Loucy (cell line): Measurements from ENCODE around the gene STXBP6.

Source experiments
- EZH2phosphoT487 ChIP-seq: fragments of 200-600 bp; IDR thresholded peaks from 2 replicates; pipeline ENCODE4 v1.6.1; 2018; ENCODE audit warnings: antibody characterized with exemption, mild to moderate bottlenecking, moderate library complexity, borderline replicate concordance
- TF ChIP-seq, protein P1 (sequence below): fragments of 200-600 bp; sonication (generic); conservative IDR thresholded peaks from 2 replicates; pipeline ENCODE4 v1.5.1; 2014; ENCODE audit warnings: mild to moderate bottlenecking, antibody characterized with exemption, low read length

DNA sequence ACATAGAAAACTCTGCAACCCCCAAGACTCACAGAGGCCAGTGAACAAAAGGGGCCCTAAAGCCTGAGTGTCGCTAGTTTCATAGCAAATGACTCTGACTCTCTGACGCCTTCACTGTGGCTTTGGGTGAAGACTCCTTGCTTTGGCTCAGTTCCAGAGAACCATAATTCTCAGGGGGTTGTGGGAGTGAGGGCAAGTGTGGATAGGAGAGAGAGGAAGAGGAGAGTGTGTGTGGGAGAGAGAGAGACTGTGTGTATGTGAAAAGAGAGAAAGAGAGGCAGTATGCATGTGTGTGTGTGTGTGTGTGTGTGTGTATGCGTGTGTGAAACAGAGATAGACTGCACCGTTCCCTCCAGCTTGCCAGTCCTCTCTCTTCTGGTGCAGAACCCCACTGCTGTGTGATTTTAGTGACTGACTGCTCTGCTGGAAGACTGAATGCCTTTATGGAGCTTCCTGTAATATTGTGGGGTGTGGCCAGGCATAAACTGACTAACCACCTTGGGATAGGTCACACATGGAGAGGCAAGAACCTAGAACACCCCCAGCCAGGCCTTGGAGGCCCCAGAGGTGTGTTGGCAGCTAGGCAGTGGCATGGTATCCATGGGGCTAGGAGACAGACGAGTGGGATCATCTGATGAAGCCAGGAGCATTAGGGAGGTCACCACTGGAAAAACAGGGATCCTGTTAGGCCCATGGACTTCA is 45.9 kb upstream of the STXBP6 start:
- TF ChIP-seq EZH2phosphoT487: no peak
- TF ChIP-seq, protein P1, sequence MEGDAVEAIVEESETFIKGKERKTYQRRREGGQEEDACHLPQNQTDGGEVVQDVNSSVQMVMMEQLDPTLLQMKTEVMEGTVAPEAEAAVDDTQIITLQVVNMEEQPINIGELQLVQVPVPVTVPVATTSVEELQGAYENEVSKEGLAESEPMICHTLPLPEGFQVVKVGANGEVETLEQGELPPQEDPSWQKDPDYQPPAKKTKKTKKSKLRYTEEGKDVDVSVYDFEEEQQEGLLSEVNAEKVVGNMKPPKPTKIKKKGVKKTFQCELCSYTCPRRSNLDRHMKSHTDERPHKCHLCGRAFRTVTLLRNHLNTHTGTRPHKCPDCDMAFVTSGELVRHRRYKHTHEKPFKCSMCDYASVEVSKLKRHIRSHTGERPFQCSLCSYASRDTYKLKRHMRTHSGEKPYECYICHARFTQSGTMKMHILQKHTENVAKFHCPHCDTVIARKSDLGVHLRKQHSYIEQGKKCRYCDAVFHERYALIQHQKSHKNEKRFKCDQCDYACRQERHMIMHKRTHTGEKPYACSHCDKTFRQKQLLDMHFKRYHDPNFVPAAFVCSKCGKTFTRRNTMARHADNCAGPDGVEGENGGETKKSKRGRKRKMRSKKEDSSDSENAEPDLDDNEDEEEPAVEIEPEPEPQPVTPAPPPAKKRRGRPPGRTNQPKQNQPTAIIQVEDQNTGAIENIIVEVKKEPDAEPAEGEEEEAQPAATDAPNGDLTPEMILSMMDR: no peak
